Fibroblast of lung (primary cell): ENCODE measurements around the gene PSMD1.

Experiments
- EZH2 ChIP-seq: IDR thresholded peaks from 2 replicates; pipeline ENCODE4 v1.5.1; 2012; ENCODE audit warnings: low read length, control low read depth, mild to moderate bottlenecking; ENCODE audit errors: missing control alignments
- TF ChIP-seq, protein P1 (sequence below), 2 donors: IDR thresholded peaks in 1 of 2; conservative IDR thresholded peaks in 1 of 2; 1 replicate in 1 of 2; 2 replicates in 1 of 2; pipeline ENCODE4 v1.5.1; 2011 to 2012; ENCODE audit warnings: low read length in 2 of 2, control low read depth in 1 of 2, inconsistent platforms in 1 of 2, low read depth in 1 of 2, mild to moderate bottlenecking in 1 of 2

DNA sequence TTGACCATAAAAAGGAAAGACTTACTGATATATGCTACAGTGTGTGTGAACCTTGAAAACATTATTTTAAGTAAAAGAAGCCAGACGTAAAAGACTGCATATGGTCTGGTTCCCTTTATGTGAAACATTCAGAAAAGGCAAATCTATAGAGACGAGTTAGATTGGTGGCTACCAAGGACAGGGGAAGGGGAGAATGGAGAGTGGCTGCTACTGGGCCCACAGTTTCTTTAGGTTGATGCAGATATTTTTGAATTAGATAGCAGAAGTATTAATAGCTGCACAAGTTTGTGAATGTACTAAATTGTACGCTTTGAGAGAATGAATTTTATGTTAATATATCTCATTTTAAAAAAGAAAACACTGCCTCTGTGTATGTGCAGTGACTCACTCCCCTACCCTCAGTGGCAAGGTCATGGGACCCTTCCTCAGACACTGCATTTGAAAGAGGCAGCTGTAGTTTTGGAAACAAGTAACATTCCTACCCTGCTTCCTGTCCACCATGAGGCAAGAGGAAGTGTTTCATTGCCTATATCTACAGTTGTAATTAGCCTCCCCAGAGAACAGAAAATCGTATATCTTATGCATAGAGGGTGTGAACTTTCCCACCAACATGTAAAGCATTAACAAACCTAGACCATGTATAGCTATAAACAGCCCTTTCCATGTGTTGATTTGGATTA lies 111.9 kb downstream of the PSMD1 start:
- no peak for TF ChIP-seq EZH2
- TF ChIP-seq, protein P1, sequence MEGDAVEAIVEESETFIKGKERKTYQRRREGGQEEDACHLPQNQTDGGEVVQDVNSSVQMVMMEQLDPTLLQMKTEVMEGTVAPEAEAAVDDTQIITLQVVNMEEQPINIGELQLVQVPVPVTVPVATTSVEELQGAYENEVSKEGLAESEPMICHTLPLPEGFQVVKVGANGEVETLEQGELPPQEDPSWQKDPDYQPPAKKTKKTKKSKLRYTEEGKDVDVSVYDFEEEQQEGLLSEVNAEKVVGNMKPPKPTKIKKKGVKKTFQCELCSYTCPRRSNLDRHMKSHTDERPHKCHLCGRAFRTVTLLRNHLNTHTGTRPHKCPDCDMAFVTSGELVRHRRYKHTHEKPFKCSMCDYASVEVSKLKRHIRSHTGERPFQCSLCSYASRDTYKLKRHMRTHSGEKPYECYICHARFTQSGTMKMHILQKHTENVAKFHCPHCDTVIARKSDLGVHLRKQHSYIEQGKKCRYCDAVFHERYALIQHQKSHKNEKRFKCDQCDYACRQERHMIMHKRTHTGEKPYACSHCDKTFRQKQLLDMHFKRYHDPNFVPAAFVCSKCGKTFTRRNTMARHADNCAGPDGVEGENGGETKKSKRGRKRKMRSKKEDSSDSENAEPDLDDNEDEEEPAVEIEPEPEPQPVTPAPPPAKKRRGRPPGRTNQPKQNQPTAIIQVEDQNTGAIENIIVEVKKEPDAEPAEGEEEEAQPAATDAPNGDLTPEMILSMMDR (conservative IDR thresholded peaks at IDR 0.05 in 1 of 2, IDR thresholded peaks at IDR 0.05 in 1 of 2; ENCODE audit: low read depth in 1 of 2, low read length in 2 of 2), result no peak
